Panc1 (cell line): ENCODE results near the gene ZSCAN10. TPM values are rescaled to one million over a fixed set of nuclear protein-coding genes. Genes with fewer than 3 reads are reported as not detected.

ENCODE experiments used
- ATAC-seq: fragments of 200-7000 bp; cut with Tn5 transposase; 2 replicates; pipeline ENCODE4 v1.9.1; 2020; ENCODE audit warnings: mild to moderate bottlenecking, moderate library complexity
- BruUV-seq: library from RNA; stranded (reverse); fragments of 400-500 nt; replicated peaks from 2 replicates; lab custom pipeline; 2021; lab: Mats Ljungman, UMichigan
- CTCF ChIA-PET: fragments of 300-600 bp; sonication (Branson Sonifier 250); formaldehyde crosslinking; loops from one replicate; lab custom pipeline; 2022; ENCODE audit warnings: antibody characterized with exemption; lab: Charles Lee
- POLR2A ChIA-PET: fragments of 300-600 bp; sonication (Branson Sonifier 250); formaldehyde crosslinking; loops from one replicate; lab custom pipeline; 2022; ENCODE audit warnings: antibody characterized with exemption; lab: Charles Lee
- DNase-seq: peaks from one replicate; pipeline ENCODE4 v3.0.0-alpha.2; 2010; ENCODE audit warnings: low read depth, low spot score
- H3K27ac ChIP-seq: 2 replicates; pipeline ENCODE4 v1.5.1; 2011; ENCODE audit warnings: mild to moderate bottlenecking, low read length, inconsistent platforms
- H3K27me3 ChIP-seq: fragments of 200-500 bp; sonication (Bioruptor generic); 2 replicates; pipeline ENCODE4 v1.6.0; 2014; ENCODE audit warnings: low read length, inconsistent platforms; ENCODE audit not compliant: control insufficient read depth, insufficient read depth
- H3K36me3 ChIP-seq: fragments of 200-500 bp; sonication (Bioruptor generic); 2 replicates; pipeline ENCODE4 v1.5.1; 2014; ENCODE audit warnings: inconsistent platforms, mild to moderate bottlenecking, low read length, moderate library complexity; ENCODE audit not compliant: control insufficient read depth, insufficient read depth
- H3K4me1 ChIP-seq: 2 replicates; pipeline ENCODE4 v1.5.1; 2011; ENCODE audit warnings: inconsistent platforms, mild to moderate bottlenecking, low read length, moderate library complexity; ENCODE audit not compliant: control insufficient read depth, insufficient read depth
- H3K4me3 ChIP-seq, 2 experiments: 2 replicates each; pipeline ENCODE4 v1.5.1; 2011 to 2012; ENCODE audit warnings: low read depth in 2 of 2, low read length in 2 of 2, mild to moderate bottlenecking in 2 of 2, inconsistent platforms in 1 of 2, moderate library complexity in 1 of 2
- H3K9me3 ChIP-seq: fragments of 200-500 bp; sonication (Bioruptor generic); 2 replicates; pipeline ENCODE4 v1.5.1; 2014; ENCODE audit warnings: low read depth, mild to moderate bottlenecking, inconsistent platforms, low read length, moderate library complexity; ENCODE audit not compliant: control insufficient read depth, insufficient read depth
- CTCF ChIP-seq: fragments of 450-650 bp; IDR thresholded peaks from 2 replicates; pipeline ENCODE4 v1.5.1; 2017; ENCODE audit warnings: mild to moderate bottlenecking
- POLR2AphosphoS5 ChIP-seq: IDR thresholded peaks from 2 replicates; pipeline ENCODE4 v1.6.1; 2012; ENCODE audit warnings: mild to moderate bottlenecking, low read depth, low read length, moderate library complexity
- REST ChIP-seq, 2 experiments: IDR thresholded peaks; 2 replicates each; pipeline ENCODE4 v1.6.1; 2011 to 2012; ENCODE audit warnings: low read depth in 2 of 2, control low read depth in 1 of 2, low read length in 1 of 2, mild to moderate bottlenecking in 1 of 2, moderate library complexity in 1 of 2; ENCODE audit not compliant: insufficient read depth in 1 of 2
- SIN3A ChIP-seq: IDR thresholded peaks from 2 replicates; pipeline ENCODE4 v1.6.1; 2012; ENCODE audit warnings: low read depth, mild to moderate bottlenecking, low read length, moderate library complexity, borderline replicate concordance; ENCODE audit not compliant: insufficient read depth
- TCF7L2 ChIP-seq: IDR thresholded peaks from 2 replicates; pipeline ENCODE4 v1.6.1; 2011; ENCODE audit warnings: mild to moderate bottlenecking, low read depth, low read length, inconsistent platforms
- in situ Hi-C: cut with HindIII; loops from 2 replicates; pipeline ENCODE4 v1.10.0; 2016; ENCODE audit warnings: low sequenced_read_pairs, low pct_unique_long_range_greater_than_20kb
- intact Hi-C: fragments of 100-400 bp; cut with micrococcal nuclease; formaldehyde crosslinking; loops from one replicate; pipeline ENCODE4 v1.10.0; 2022; ENCODE audit not compliant: unreplicated experiment
- total RNA-seq: library from RNA; stranded (reverse); gene quantifications from one replicate; pipeline ENCODE4 v1.2.1, GENCODE V29; 2021; ENCODE audit not compliant: unreplicated experiment

Gene ZSCAN10
- total RNA-seq, 1 experiment from 2014 or later: 0.21 TPM

GRCh38 chr16:3088450-3088849 is 10.6 kb downstream of the ZSCAN10 start:
- no TSS peak for BruUV-seq

More at GRCh38 chr16:3088450-3088849, 10.6 kb downstream of the ZSCAN10 start:
- no peak overlapping the region for H3K27ac ChIP-seq
- H3K4me1 ChIP-seq: no peaks in the 10 kb centered on the region
- H3K9me3 ChIP-seq: no peaks in the 10 kb centered on the region
- no peaks in the 10 kb centered on the region for H3K27me3 ChIP-seq
- DNase-seq (no peak), ATAC-seq (no peak)
- no peak overlapping the region for H3K4me3 ChIP-seq
- in situ Hi-C loops: no loop called here
- intact Hi-C loops: no loop called here
- H3K36me3 ChIP-seq: no peaks in the 10 kb centered on the region
- no peak for TF ChIP-seq REST (IDR thresholded peaks at IDR 0.05; ENCODE audit: insufficient read depth in 1 of 2, low read depth in 2 of 2, low read length in 1 of 2)
- no peak for TF ChIP-seq TCF7L2
- no peak for TF ChIP-seq CTCF
- no peak for TF ChIP-seq POLR2AphosphoS5
- no peak for TF ChIP-seq SIN3A
- ChIA-PET POLR2A (no interaction called here), CTCF (interaction anchor here (0.6 to 0.9 kb wide), 2 partner anchors 26 to 1306 kb away, joined by 3 to 4 read pairs; partner anchors contain the start of genes NUBP2 and SPSB3)
